Body of pancreas (tissue), 4 donors: ENCODE data around the gene CNOT10.

Experiments
- CTCF ChIP-seq, 7 experiments: fragments of 450-650 bp in 4 of 7; fragments of 200-600 bp in 3 of 7; sonication (generic) in 3 of 7; IDR thresholded peaks; one replicate each; pipeline ENCODE4 v1.5.1; 2016 to 2019; ENCODE audit warnings: antibody characterized with exemption in 7 of 7
- POLR2A ChIP-seq, 3 donors: fragments of 450-650 bp; IDR thresholded peaks; one replicate each; pipeline ENCODE4 v1.6.1; 2016; ENCODE audit warnings: antibody characterized with exemption in 3 of 3, mild to moderate bottlenecking in 2 of 3

DNA sequence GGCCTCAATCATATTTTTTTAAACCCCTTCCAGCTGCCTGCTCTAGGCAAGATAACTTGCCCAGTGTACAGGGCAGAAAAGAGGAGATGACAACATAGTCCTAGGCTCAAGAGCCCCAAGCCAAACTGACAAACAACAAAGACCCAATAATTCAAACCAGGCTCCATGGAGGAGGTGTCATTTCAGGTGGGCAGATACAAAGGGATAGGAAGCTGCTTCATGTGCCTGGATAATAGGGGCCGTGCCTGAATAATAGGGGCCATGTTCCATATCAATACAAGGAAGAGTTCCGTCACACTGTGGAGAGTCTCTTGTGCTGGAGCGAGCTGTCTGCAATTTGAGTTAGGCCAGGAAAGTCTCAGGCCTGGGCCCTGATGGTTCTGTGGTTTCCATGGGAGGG, 97.4 kb downstream of the CNOT10 start:
- TF ChIP-seq CTCF (IDR thresholded peaks at IDR 0.05) (no peak), POLR2A (IDR thresholded peaks at IDR 0.05) (no peak)
